ENCODE data around the gene ALK. TPM values are rescaled to one million over a fixed set of nuclear protein-coding genes. Genes with fewer than 3 reads are reported as not detected.

The ALK gene
- 1 to 10 TPM in 1 of 4 donors, under 1 TPM in 1, not detected in 2; 0.06 to 4.1 TPM for total RNA-seq

- no peaks in the 10 kb centered on the region for H3K9me3 ChIP-seq
- H3K4me3 ChIP-seq: peak within 1 kb of the TSS; percentile 4 to 21
- no peak within 1 kb of the TSS for H3K27ac ChIP-seq
- intact Hi-C loops (cut with DNase I; ENCODE audit: low total_unique reads): no loop called here
- DNase-seq: peak; percentile 68 to 79
- H3K4me1 ChIP-seq: peaks cover 0 to 7% of the 10 kb centered on the region in 2 donors
- no peaks in the 10 kb centered on the region for H3K27me3 ChIP-seq
- H3K36me3 ChIP-seq: no peaks in the 10 kb centered on the region
- TF ChIP-seq POLR2A (IDR thresholded peaks at IDR 0.05): no peak
- TF ChIP-seq, protein P1, sequence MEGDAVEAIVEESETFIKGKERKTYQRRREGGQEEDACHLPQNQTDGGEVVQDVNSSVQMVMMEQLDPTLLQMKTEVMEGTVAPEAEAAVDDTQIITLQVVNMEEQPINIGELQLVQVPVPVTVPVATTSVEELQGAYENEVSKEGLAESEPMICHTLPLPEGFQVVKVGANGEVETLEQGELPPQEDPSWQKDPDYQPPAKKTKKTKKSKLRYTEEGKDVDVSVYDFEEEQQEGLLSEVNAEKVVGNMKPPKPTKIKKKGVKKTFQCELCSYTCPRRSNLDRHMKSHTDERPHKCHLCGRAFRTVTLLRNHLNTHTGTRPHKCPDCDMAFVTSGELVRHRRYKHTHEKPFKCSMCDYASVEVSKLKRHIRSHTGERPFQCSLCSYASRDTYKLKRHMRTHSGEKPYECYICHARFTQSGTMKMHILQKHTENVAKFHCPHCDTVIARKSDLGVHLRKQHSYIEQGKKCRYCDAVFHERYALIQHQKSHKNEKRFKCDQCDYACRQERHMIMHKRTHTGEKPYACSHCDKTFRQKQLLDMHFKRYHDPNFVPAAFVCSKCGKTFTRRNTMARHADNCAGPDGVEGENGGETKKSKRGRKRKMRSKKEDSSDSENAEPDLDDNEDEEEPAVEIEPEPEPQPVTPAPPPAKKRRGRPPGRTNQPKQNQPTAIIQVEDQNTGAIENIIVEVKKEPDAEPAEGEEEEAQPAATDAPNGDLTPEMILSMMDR (IDR thresholded peaks at IDR 0.05): no peak
Observed at GRCh38 chr2:29921560-29921915, at the start of gene ALK. ALK (minus strand) TSS chr2:29921586; CDS start chr2:29920659, 927 bp downstream.

GRCh38 chr2:29966266-29966665 lies 44.9 kb upstream of the ALK start:
- H3K27me3 ChIP-seq: no peaks in the 10 kb centered on the region
- H3K27ac ChIP-seq: no peak overlapping the region
- H3K4me3 ChIP-seq: no peak overlapping the region
- no peaks in the 10 kb centered on the region for H3K9me3 ChIP-seq
- TF ChIP-seq, protein P1 (IDR thresholded peaks at IDR 0.05): no peak
- no peak for TF ChIP-seq POLR2A (IDR thresholded peaks at IDR 0.05)
- intact Hi-C loops (cut with DNase I; ENCODE audit: low total_unique reads): no loop called here
- no peaks in the 10 kb centered on the region for H3K4me1 ChIP-seq
- DNase-seq: no peak
- no peaks in the 10 kb centered on the region for H3K36me3 ChIP-seq

DNA sequence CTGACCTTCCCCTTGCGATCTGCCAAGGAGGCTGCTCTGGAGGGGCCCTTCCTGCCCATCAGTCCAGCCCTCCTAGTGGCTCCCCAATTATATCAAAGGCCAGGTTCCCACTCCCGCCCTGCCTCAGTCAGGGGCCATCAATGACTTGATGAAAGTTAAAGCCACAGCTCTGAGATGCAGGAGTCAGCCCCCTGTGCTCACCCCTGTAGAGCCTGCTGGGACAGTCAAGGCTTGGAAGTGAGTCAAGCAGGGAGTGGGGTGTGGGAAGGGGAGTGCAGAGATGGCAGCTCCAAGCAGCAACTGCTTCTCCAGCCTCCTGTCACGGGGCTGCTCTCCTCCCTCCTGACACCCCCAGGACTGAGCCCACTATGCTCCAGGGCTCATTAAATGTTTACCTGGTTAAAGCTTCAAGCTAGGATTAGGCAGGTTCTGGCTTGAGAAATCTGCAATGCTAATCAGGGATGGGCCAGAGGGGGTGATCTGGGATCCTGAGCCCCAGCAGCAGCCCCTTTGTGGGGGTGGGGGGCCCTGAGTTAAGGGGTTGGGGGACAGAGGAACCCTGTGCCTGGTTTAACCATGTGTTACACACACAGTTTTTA lies 42.7 kb upstream of the ALK start:
- Histone ChIP-seq H3K36me3 (no peaks in the 10 kb centered on the region), H3K9me3 (no peaks in the 10 kb centered on the region), H3K4me1 (no peaks in the 10 kb centered on the region), H3K27ac (no peak overlapping the region), H3K27me3 (no peaks in the 10 kb centered on the region), H3K4me3 (no peak overlapping the region)
- intact Hi-C loops (cut with DNase I; ENCODE audit: low total_unique reads): no loop called here
- TF ChIP-seq POLR2A (IDR thresholded peaks at IDR 0.05): no peak
- TF ChIP-seq, protein P1 (IDR thresholded peaks at IDR 0.05): no peak
- no peak for DNase-seq

DNA sequence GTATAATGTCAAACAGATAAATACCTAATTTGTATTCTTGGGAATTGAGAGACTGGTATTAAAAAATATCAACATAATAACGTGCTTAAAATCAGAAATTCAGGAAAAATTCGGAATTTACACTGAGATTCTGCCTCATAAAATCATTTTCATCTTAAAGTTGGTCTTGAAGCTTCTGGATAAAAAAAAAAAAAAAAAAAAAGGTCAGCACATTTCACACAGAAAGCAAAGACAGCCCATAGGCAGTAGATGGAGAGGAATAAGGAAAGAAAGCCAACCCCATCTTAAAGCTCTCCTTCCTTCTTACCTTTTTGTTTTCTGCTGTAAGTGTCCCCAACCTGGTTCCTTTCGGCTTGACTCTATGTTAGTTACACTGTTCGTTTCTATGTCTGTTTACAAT lies 41.5 kb upstream of the ALK start:
- Histone ChIP-seq H3K36me3 (no peaks in the 10 kb centered on the region), H3K27me3 (no peaks in the 10 kb centered on the region), H3K4me1 (no peaks in the 10 kb centered on the region), H3K27ac (no peak overlapping the region), H3K9me3 (no peaks in the 10 kb centered on the region), H3K4me3 (no peak overlapping the region)
- TF ChIP-seq, protein P1 (IDR thresholded peaks at IDR 0.05): no peak
- TF ChIP-seq POLR2A (IDR thresholded peaks at IDR 0.05): no peak
- intact Hi-C loops (cut with DNase I; ENCODE audit: low total_unique reads): no loop called here
- DNase-seq: no peak

GRCh38 chr2:29954316-29954715 lies 32.9 kb upstream of the ALK start:
- no peaks in the 10 kb centered on the region for H3K4me1 ChIP-seq
- H3K9me3 ChIP-seq: peaks cover 0 to 2% of the 10 kb centered on the region in 2 donors
- TF ChIP-seq, protein P1 (IDR thresholded peaks at IDR 0.05): no peak
- TF ChIP-seq POLR2A (IDR thresholded peaks at IDR 0.05): no peak
- H3K4me3 ChIP-seq: no peak overlapping the region
- no peak overlapping the region for H3K27ac ChIP-seq
- H3K36me3 ChIP-seq: no peaks in the 10 kb centered on the region
- DNase-seq: no peak
- H3K27me3 ChIP-seq: no peaks in the 10 kb centered on the region
- intact Hi-C loops (cut with DNase I; ENCODE audit: low total_unique reads): no loop called here
